Trophoblast cell (in vitro differentiated cells and primary cell): ENCODE data around the gene BAIAP3.

Source experiments
- DNase-seq, 2 donors: peaks; one replicate each; pipeline ENCODE4 v3.0.0-alpha.2; 2016
- H2AFZ ChIP-seq: 2 replicates; pipeline ENCODE4 v1.6.1; 2013; ENCODE audit warnings: low read length, moderate library complexity, mild to moderate bottlenecking; ENCODE audit not compliant: insufficient read depth, poor library complexity
- H2AK5ac ChIP-seq: 2 replicates; pipeline ENCODE4 v1.6.1; 2013; ENCODE audit warnings: mild to moderate bottlenecking, low read length
- H2BK120ac ChIP-seq: 2 replicates; pipeline ENCODE4 v1.6.1; 2013; ENCODE audit warnings: low read length, mild to moderate bottlenecking, moderate library complexity; ENCODE audit not compliant: insufficient read depth, poor library complexity
- H2BK12ac ChIP-seq: 2 replicates; pipeline ENCODE4 v1.6.1; 2013; ENCODE audit warnings: mild to moderate bottlenecking, low read length, moderate library complexity
- H2BK5ac ChIP-seq: 2 replicates; pipeline ENCODE4 v1.6.1; 2013; ENCODE audit warnings: low read length, low read depth, moderate library complexity, mild to moderate bottlenecking; ENCODE audit not compliant: poor library complexity
- H3K14ac ChIP-seq: 2 replicates; pipeline ENCODE4 v1.6.1; 2013; ENCODE audit warnings: mild to moderate bottlenecking, low read length
- H3K18ac ChIP-seq: 2 replicates; pipeline ENCODE4 v1.6.1; 2013; ENCODE audit warnings: mild to moderate bottlenecking, low read length
- H3K23ac ChIP-seq: 2 replicates; pipeline ENCODE4 v1.6.1; 2013; ENCODE audit warnings: low read length
- H3K27ac ChIP-seq: 2 replicates; pipeline ENCODE4 v1.5.1; 2013; ENCODE audit warnings: low read depth, mild to moderate bottlenecking, inconsistent platforms, low read length, moderate library complexity
- H3K27me3 ChIP-seq: 2 replicates; pipeline ENCODE4 v1.6.1; 2013; ENCODE audit warnings: inconsistent platforms, mild to moderate bottlenecking, low read length, moderate library complexity; ENCODE audit not compliant: insufficient read depth
- H3K36me3 ChIP-seq, 2 experiments: 1 replicate in 1 of 2; 2 replicates in 1 of 2; pipeline ENCODE4 v1.6.1; 2013; ENCODE audit warnings: low read length in 2 of 2, mild to moderate bottlenecking in 2 of 2, moderate library complexity in 1 of 2; ENCODE audit not compliant: insufficient read depth in 2 of 2, control insufficient read depth in 1 of 2
- H3K4ac ChIP-seq: 2 replicates; pipeline ENCODE4 v1.6.1; 2013; ENCODE audit warnings: low read depth, mild to moderate bottlenecking, low read length, moderate library complexity
- H3K4me1 ChIP-seq, 2 experiments: 1 replicate in 1 of 2; 2 replicates in 1 of 2; pipeline ENCODE4 v1.6.1; 2013; ENCODE audit warnings: low read length in 2 of 2, mild to moderate bottlenecking in 2 of 2, moderate library complexity in 1 of 2; ENCODE audit not compliant: insufficient read depth in 2 of 2, control insufficient read depth in 1 of 2
- H3K4me2 ChIP-seq: 2 replicates; pipeline ENCODE4 v1.6.1; 2013; ENCODE audit warnings: inconsistent platforms, mild to moderate bottlenecking, low read length, moderate library complexity
- H3K4me3 ChIP-seq: 2 replicates; pipeline ENCODE4 v1.5.1; 2013; ENCODE audit warnings: mild to moderate bottlenecking, low read depth, low read length, inconsistent platforms
- H3K79me1 ChIP-seq: one replicate; pipeline ENCODE4 v1.6.1; 2013; ENCODE audit warnings: low read length
- H3K79me2 ChIP-seq: 2 replicates; pipeline ENCODE4 v1.6.1; 2013; ENCODE audit warnings: low read length, mild to moderate bottlenecking; ENCODE audit not compliant: control insufficient read depth, insufficient read depth, poor library complexity
- H3K9ac ChIP-seq: 2 replicates; pipeline ENCODE4 v1.6.1; 2013; ENCODE audit warnings: mild to moderate bottlenecking, low read length
- H3K9me3 ChIP-seq: 2 replicates; pipeline ENCODE4 v1.6.1; 2013; ENCODE audit warnings: low read depth, mild to moderate bottlenecking, control low read depth, inconsistent platforms, low read length; ENCODE audit not compliant: insufficient read depth
- H4K12ac ChIP-seq: 2 replicates; pipeline ENCODE4 v1.6.1; 2013; ENCODE audit warnings: low read depth, mild to moderate bottlenecking, low read length, moderate library complexity
- H4K8ac ChIP-seq: 2 replicates; pipeline ENCODE4 v1.6.1; 2013; ENCODE audit warnings: low read depth, mild to moderate bottlenecking, low read length, moderate library complexity
- H4K91ac ChIP-seq: one replicate; pipeline ENCODE4 v1.6.1; 2013; ENCODE audit warnings: low read depth, mild to moderate bottlenecking, low read length, moderate library complexity
- WGBS: extraction: QIAGEN DNeasy Blood & Tissue Kit; methylation state at CpG from one replicate; pipeline ENCODE4 v1.1.7; 2013; ENCODE audit warnings: missing lambda C conversion rate; ENCODE audit not compliant: insufficient read length, insufficient coverage; ENCODE audit errors: extremely low coverage; 5-methylcytosine and 5-hydroxymethylcytosine counted together

The BAIAP3 gene

GRCh38 chr16:1342526-1343427 is 9.3 kb downstream of the BAIAP3 start:
- Histone ChIP-seq H3K4me2 (peak overlapping the region; percentile 41), H3K4me3 (no peak overlapping the region), H3K18ac (no peak overlapping the region), H3K23ac (no peak overlapping the region), H4K12ac (no peak overlapping the region), H3K79me2 (no peaks in the 10 kb centered on the region), H3K9ac (no peak overlapping the region), H2BK120ac (no peak overlapping the region), H2AK5ac (no peak overlapping the region), H2AFZ (no peak overlapping the region), H3K79me1 (no peaks in the 10 kb centered on the region), H3K36me3 (peaks cover 3 to 4% of the 10 kb centered on the region in 2 experiments), H2BK12ac (no peak overlapping the region), H3K9me3 (peaks cover 8% of the 10 kb centered on the region), H4K8ac (no peak overlapping the region), H3K14ac (no peak overlapping the region), H3K27me3 (no peaks in the 10 kb centered on the region), H4K91ac (no peak overlapping the region), H3K27ac (no peak overlapping the region), H2BK5ac (no peak overlapping the region), H3K4ac (no peak overlapping the region), H3K4me1 (peaks cover 0 to 4% of the 10 kb centered on the region in 2 experiments)
- no CpG with 5 or more reads among the region's 49 CpGs for WGBS
- peak; percentile 96 to 99 for DNase-seq

- H3K4me3 ChIP-seq: no peak overlapping the region
- H2BK120ac ChIP-seq: no peak overlapping the region
- no peak overlapping the region for H3K4ac ChIP-seq
- no peak overlapping the region for H2AK5ac ChIP-seq
- no peak overlapping the region for H3K18ac ChIP-seq
- DNase-seq: no peak
- H2BK12ac ChIP-seq: no peak overlapping the region
- H3K27me3 ChIP-seq: no peaks in the 10 kb centered on the region
- H2BK5ac ChIP-seq: no peak overlapping the region
- no peak overlapping the region for H4K8ac ChIP-seq
- H4K12ac ChIP-seq: no peak overlapping the region
- no CpG with 5 or more reads among the region's 44 CpGs for WGBS
- no peak overlapping the region for H3K27ac ChIP-seq
- H3K4me1 ChIP-seq: peaks cover 0 to 4% of the 10 kb centered on the region in 2 experiments
- H2AFZ ChIP-seq: no peak overlapping the region
- no peaks in the 10 kb centered on the region for H3K79me2 ChIP-seq
- no peaks in the 10 kb centered on the region for H3K79me1 ChIP-seq
- peaks cover 8% of the 10 kb centered on the region for H3K9me3 ChIP-seq
- H3K9ac ChIP-seq: no peak overlapping the region
- H3K23ac ChIP-seq: no peak overlapping the region
- peak overlapping the region; percentile 41 for H3K4me2 ChIP-seq
- H3K36me3 ChIP-seq: peaks cover 12% of the 10 kb centered on the region in 2 experiments
- H4K91ac ChIP-seq: no peak overlapping the region
- no peak overlapping the region for H3K14ac ChIP-seq
Measured at GRCh38 chr16:1343428-1344242, 10.2 kb downstream of the BAIAP3 start.

GRCh38 chr16:1344499-1344898 is 11.1 kb downstream of the BAIAP3 start:
- Histone ChIP-seq H3K9ac (no peak overlapping the region), H4K8ac (no peak overlapping the region), H2AK5ac (no peak overlapping the region), H4K12ac (no peak overlapping the region), H3K36me3 (peaks cover 20 to 21% of the 10 kb centered on the region in 2 experiments), H3K18ac (no peak overlapping the region), H2BK12ac (no peak overlapping the region), H3K27ac (no peak overlapping the region), H3K79me2 (no peaks in the 10 kb centered on the region), H3K4me1 (peaks cover 0 to 4% of the 10 kb centered on the region in 2 experiments), H3K27me3 (no peaks in the 10 kb centered on the region), H3K4me3 (no peak overlapping the region), H3K4me2 (no peak overlapping the region), H4K91ac (no peak overlapping the region), H3K23ac (no peak overlapping the region), H2AFZ (no peak overlapping the region), H3K9me3 (peaks cover 8% of the 10 kb centered on the region), H3K14ac (no peak overlapping the region), H2BK120ac (no peak overlapping the region), H3K4ac (no peak overlapping the region), H2BK5ac (no peak overlapping the region), H3K79me1 (no peaks in the 10 kb centered on the region)
- DNase-seq: no peak
- no CpG with 5 or more reads among the region's 14 CpGs for WGBS

GRCh38 chr16:1345087-1345486 is 11.6 kb downstream of the BAIAP3 start:
- no peak overlapping the region for H4K8ac ChIP-seq
- peaks cover 5% of the 10 kb centered on the region for H3K9me3 ChIP-seq
- H2BK12ac ChIP-seq: no peak overlapping the region
- H3K14ac ChIP-seq: no peak overlapping the region
- no peaks in the 10 kb centered on the region for H3K27me3 ChIP-seq
- H3K27ac ChIP-seq: no peak overlapping the region
- peaks cover 0 to 4% of the 10 kb centered on the region in 2 experiments for H3K4me1 ChIP-seq
- H3K4me3 ChIP-seq: no peak overlapping the region
- no peak overlapping the region for H4K91ac ChIP-seq
- DNase-seq: no peak
- no CpG with 5 or more reads among the region's 11 CpGs for WGBS
- H3K23ac ChIP-seq: no peak overlapping the region
- H3K18ac ChIP-seq: no peak overlapping the region
- no peak overlapping the region for H2BK120ac ChIP-seq
- H3K79me1 ChIP-seq: no peaks in the 10 kb centered on the region
- H2BK5ac ChIP-seq: no peak overlapping the region
- no peaks in the 10 kb centered on the region for H3K79me2 ChIP-seq
- no peak overlapping the region for H3K9ac ChIP-seq
- no peak overlapping the region for H3K4ac ChIP-seq
- H2AFZ ChIP-seq: no peak overlapping the region
- no peak overlapping the region for H4K12ac ChIP-seq
- no peak overlapping the region for H2AK5ac ChIP-seq
- H3K36me3 ChIP-seq: peaks cover 26 to 27% of the 10 kb centered on the region in 2 experiments
- H3K4me2 ChIP-seq: no peak overlapping the region
